GM21381 (cell line): ENCODE data around the gene ZNF358.
"Not testable (repeated sequence)": the region's sequence is repeated elsewhere in the genome, so short reads cannot be mapped to it uniquely, and the experiment has no call there.

ENCODE experiments used
- ATAC-seq: cut with Tn5 transposase; IDR thresholded peaks from one replicate; pipeline ENCODE4 v1.9.1; 2021; ENCODE audit warnings: mild to moderate bottlenecking, moderate library complexity; ENCODE audit not compliant: unreplicated experiment

The ZNF358 gene

GRCh38 chr19:7534531-7535046 is 18.7 kb downstream of the ZNF358 start:
- peak; percentile 1 for ATAC-seq

- ATAC-seq, result peak; percentile 75
These were observed 19.4 kb downstream of the ZNF358 start, which contains the start of gene PNPLA6 for GRCh38 chr19:7535047-7535997. PNPLA6 (plus strand) TSS chr19:7535717; CDS start chr19:7535789, 72 bp downstream.

GRCh38 chr19:7535998-7536695 is 20.2 kb downstream of the ZNF358 start:
- ATAC-seq, result no peak

- ATAC-seq, result not testable (repeated sequence)
These were observed 23.1 kb downstream of the ZNF358 start for GRCh38 chr19:7538990-7539389.

GRCh38 chr19:7539827-7540425 is 24.0 kb downstream of the ZNF358 start:
- no peak for ATAC-seq

- no peak for ATAC-seq
These were observed 25.0 kb downstream of the ZNF358 start for GRCh38 chr19:7540761-7541474.

GRCh38 chr19:7541475-7541824 is 25.5 kb downstream of the ZNF358 start:
- no peak for ATAC-seq

- ATAC-seq, result no peak
These were observed 26.0 kb downstream of the ZNF358 start for GRCh38 chr19:7541828-7542443.

- no peak for ATAC-seq
These were observed 26.8 kb downstream of the ZNF358 start for GRCh38 chr19:7542556-7543348.

GRCh38 chr19:7544626-7545025 is 28.7 kb downstream of the ZNF358 start:
- ATAC-seq, result no peak

- ATAC-seq, result no peak
These were observed 29.4 kb downstream of the ZNF358 start for GRCh38 chr19:7545300-7545699.

- no peak for ATAC-seq
These were observed 30.0 kb downstream of the ZNF358 start for GRCh38 chr19:7545904-7546303.

- ATAC-seq, result no peak
These were observed 31.3 kb downstream of the ZNF358 start for GRCh38 chr19:7547159-7547558.

- ATAC-seq, result no peak
These were observed 33.7 kb downstream of the ZNF358 start for GRCh38 chr19:7549429-7550148.

GRCh38 chr19:7550169-7550770 is 34.4 kb downstream of the ZNF358 start:
- no peak for ATAC-seq

- no peak for ATAC-seq
These were observed 35.3 kb downstream of the ZNF358 start for GRCh38 chr19:7550987-7551761.

GRCh38 chr19:7552781-7553180 is 36.9 kb downstream of the ZNF358 start:
- ATAC-seq, result no peak

- ATAC-seq, result no peak
These were observed 38.7 kb downstream of the ZNF358 start for GRCh38 chr19:7554565-7554964.
